Ishikawa (cell line): ENCODE results near the gene RABEP1.

Experiments used
- CEBPB ChIP-seq: IDR thresholded peaks from 2 replicates; pipeline ENCODE4 v1.6.1; 2012
- CREB1 ChIP-seq: IDR thresholded peaks from 2 replicates; pipeline ENCODE4 v1.6.1; 2012; ENCODE audit warnings: low read depth
- EGR1 ChIP-seq: IDR thresholded peaks from 2 replicates; pipeline ENCODE4 v1.6.1; 2012
- EP300 ChIP-seq: IDR thresholded peaks from 2 replicates; pipeline ENCODE4 v1.6.1; 2012; ENCODE audit warnings: borderline replicate concordance
- FOXM1 ChIP-seq: IDR thresholded peaks from 2 replicates; pipeline ENCODE4 v1.6.1; 2012; ENCODE audit warnings: low read depth, borderline replicate concordance
- NFIC ChIP-seq: IDR thresholded peaks from 2 replicates; pipeline ENCODE4 v1.6.1; 2012
- RAD21 ChIP-seq: IDR thresholded peaks from 2 replicates; pipeline ENCODE4 v1.6.1; 2012; ENCODE audit warnings: low read depth
- TAF1 ChIP-seq: IDR thresholded peaks from 2 replicates; pipeline ENCODE4 v1.6.1; 2012; ENCODE audit warnings: low read depth, mild to moderate bottlenecking
- TCF12 ChIP-seq: IDR thresholded peaks from 2 replicates; pipeline ENCODE4 v1.6.1; 2012; ENCODE audit warnings: low read depth
- TEAD4 ChIP-seq: IDR thresholded peaks from 2 replicates; pipeline ENCODE4 v1.6.1; 2012
- YY1 ChIP-seq: IDR thresholded peaks from 2 replicates; pipeline ENCODE4 v1.6.1; 2012; ENCODE audit warnings: low read depth
- ZBTB7A ChIP-seq: IDR thresholded peaks from 2 replicates; pipeline ENCODE4 v1.6.1; 2012; ENCODE audit warnings: low read depth
- TF ChIP-seq, protein P1 (sequence below): IDR thresholded peaks from 2 replicates; pipeline ENCODE4 v1.6.1; 2012
- TF ChIP-seq, protein P2 (sequence below): IDR thresholded peaks from 2 replicates; pipeline ENCODE4 v1.6.1; 2012
- TF ChIP-seq, protein P3 (sequence below): IDR thresholded peaks from 2 replicates; pipeline ENCODE4 v1.6.1; 2012; ENCODE audit warnings: low read depth, mild to moderate bottlenecking

The RABEP1 gene

DNA sequence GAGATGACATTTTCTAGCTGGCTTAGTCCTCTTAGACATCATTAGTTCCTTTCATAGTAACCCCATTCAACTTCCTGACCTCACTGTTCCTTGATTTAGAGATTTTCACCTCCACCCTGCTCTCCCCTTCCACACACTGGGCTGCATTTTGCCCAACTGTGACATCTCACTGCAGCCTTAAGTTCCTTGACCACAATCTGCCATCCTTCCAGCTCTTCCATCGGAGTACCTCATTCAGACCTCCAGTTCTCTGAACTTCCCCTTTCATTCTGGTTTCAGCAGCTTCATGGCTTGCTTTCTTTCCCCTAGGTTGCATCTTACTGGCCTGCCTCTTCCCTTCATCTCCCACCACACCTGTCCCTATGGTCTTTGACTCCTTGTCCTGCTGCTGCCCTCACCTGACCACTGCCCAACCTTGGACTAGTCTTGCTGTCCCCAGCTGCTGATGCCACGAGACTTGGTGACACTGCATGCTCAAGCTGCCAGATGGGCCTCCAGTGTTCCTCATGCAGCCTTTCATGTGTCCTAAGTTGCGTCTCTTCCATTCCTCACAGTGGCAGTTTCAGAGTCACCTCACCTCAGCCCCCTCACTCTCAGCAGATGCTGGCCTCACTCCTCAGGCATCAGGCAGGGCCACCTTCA is 96.6 kb downstream of the RABEP1 start:
- no peak for TF ChIP-seq YY1

DNA sequence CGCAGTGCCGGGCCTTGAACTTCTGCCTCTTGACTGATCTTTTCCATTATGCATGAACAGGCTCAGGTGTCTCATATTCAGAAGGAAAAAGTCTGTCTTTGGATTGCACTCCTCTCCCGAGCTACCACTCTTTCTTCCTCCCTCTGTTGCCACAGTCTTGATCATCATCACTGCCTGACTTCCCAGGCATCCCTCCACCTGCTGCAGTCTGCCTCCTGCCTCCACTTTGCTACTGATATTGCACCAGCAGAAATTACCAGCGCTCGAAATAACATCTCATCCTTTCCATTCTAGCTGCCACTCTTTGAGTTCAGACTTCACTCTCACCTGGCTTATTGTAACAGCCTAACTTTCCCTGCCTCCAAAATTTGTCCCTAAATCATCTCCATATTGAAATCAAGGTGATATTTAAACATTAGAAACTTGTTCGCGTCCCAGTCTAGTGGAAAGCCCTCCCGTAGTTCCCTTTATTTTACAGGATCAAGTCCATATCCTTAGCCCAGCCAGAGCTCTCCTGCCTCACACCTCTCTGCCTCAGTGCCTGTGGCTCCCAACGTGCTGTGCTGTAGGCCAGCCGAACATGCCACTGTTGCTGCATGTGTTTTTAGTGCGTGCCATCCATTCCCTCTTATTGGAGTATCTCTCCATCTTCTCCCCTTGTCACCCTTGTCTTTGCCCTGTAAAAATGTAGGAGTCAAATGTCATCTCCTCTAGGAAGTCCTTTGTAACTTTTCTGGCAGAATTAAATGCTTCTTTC is 97.4 kb downstream of the RABEP1 start:
- TF ChIP-seq, protein P1, sequence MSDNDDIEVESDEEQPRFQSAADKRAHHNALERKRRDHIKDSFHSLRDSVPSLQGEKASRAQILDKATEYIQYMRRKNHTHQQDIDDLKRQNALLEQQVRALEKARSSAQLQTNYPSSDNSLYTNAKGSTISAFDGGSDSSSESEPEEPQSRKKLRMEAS: no peak
- no peak for TF ChIP-seq FOXM1
- TF ChIP-seq CREB1: no peak
- no peak for TF ChIP-seq EP300
- TF ChIP-seq RAD21: no peak
- TF ChIP-seq TEAD4: no peak
- TF ChIP-seq, protein P2, sequence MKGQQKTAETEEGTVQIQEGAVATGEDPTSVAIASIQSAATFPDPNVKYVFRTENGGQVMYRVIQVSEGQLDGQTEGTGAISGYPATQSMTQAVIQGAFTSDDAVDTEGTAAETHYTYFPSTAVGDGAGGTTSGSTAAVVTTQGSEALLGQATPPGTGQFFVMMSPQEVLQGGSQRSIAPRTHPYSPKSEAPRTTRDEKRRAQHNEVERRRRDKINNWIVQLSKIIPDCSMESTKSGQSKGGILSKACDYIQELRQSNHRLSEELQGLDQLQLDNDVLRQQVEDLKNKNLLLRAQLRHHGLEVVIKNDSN: no peak
- TF ChIP-seq TCF12: no peak
- no peak for TF ChIP-seq CEBPB
- TF ChIP-seq ZBTB7A: no peak
- no peak for TF ChIP-seq NFIC
- TF ChIP-seq EGR1: no peak
- TF ChIP-seq TAF1: no peak
- TF ChIP-seq, protein P3, sequence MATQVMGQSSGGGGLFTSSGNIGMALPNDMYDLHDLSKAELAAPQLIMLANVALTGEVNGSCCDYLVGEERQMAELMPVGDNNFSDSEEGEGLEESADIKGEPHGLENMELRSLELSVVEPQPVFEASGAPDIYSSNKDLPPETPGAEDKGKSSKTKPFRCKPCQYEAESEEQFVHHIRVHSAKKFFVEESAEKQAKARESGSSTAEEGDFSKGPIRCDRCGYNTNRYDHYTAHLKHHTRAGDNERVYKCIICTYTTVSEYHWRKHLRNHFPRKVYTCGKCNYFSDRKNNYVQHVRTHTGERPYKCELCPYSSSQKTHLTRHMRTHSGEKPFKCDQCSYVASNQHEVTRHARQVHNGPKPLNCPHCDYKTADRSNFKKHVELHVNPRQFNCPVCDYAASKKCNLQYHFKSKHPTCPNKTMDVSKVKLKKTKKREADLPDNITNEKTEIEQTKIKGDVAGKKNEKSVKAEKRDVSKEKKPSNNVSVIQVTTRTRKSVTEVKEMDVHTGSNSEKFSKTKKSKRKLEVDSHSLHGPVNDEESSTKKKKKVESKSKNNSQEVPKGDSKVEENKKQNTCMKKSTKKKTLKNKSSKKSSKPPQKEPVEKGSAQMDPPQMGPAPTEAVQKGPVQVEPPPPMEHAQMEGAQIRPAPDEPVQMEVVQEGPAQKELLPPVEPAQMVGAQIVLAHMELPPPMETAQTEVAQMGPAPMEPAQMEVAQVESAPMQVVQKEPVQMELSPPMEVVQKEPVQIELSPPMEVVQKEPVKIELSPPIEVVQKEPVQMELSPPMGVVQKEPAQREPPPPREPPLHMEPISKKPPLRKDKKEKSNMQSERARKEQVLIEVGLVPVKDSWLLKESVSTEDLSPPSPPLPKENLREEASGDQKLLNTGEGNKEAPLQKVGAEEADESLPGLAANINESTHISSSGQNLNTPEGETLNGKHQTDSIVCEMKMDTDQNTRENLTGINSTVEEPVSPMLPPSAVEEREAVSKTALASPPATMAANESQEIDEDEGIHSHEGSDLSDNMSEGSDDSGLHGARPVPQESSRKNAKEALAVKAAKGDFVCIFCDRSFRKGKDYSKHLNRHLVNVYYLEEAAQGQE: no peak

DNA sequence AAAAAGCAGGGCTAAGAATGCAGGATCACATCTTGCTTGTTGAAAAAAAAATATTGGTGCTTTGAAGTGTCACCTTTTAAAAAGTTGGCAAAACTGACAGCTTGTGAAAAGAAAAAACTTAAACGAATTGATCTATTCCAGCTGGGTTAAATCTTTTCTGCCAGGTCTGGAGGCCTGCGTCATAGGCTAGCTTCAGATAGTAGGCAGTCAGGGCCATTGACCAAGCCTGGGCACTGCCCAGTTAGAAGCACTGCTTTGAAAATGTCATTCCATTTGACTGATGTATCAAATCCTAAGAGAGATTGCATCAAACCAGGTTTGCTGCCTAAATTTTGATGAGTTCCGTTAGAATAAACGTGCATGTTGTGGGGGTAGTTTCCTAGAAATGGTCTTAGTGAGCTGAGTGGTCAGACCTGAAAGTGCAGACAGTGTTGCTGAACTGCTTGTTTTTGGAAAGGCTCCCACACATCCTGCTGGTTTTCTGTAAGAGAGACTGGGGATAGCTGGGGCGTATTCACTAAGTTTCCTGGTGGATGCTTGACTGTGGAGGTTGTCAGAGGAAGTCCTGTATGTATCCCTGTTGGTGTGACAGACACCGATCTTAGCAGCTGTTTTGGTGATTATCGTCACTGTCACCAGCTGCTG is 98.5 kb downstream of the RABEP1 start:
- no peak for TF ChIP-seq TEAD4
- TF ChIP-seq TAF1: no peak
- TF ChIP-seq CREB1: no peak
- TF ChIP-seq, protein P1: no peak
- TF ChIP-seq, protein P3: no peak
- TF ChIP-seq EP300: no peak
- TF ChIP-seq FOXM1: no peak
- TF ChIP-seq EGR1: no peak
- no peak for TF ChIP-seq ZBTB7A
- no peak for TF ChIP-seq NFIC
- TF ChIP-seq TCF12: no peak

DNA sequence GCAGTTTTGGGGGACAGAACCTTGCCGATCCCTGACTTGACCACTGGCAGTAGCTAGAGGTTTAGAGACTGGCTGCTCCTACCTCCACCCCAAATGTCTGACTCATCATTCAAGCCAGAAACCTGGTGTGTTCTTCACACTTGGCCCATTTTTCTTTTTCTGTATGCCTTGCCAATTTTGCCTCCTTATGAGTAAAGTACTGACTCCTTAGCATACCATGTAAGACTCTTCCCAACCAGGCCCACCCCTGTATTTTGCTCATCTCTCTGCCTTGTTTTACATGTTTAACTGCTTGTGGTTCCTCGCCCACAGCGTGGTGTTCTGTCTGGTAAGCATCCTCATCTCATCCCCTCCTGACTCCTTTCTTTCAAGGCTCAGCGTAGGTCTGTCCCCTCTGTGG is 99.5 kb downstream of the RABEP1 start:
- TF ChIP-seq TAF1 (no peak), TCF12 (no peak), ZBTB7A (no peak), EGR1 (no peak), RAD21 (no peak), EP300 (no peak), TEAD4 (no peak), YY1 (no peak), CREB1 (no peak), FOXM1 (no peak), CEBPB (no peak), NFIC (no peak)
- TF ChIP-seq, protein P3: no peak
- TF ChIP-seq, protein P2: no peak
- TF ChIP-seq, protein P1: no peak
